GM12878 (cell line): ENCODE results near the gene WSCD2. TPM values are rescaled to one million over a fixed set of nuclear protein-coding genes. Genes with fewer than 3 reads are reported as not detected.

Experiments used
- ATAC-seq: fragments of 200-7000 bp; cut with Tn5 transposase; 3 replicates; pipeline ENCODE4 v1.9.1; 2020; ENCODE audit warnings: mild to moderate bottlenecking, moderate library complexity
- BruUV-seq: library from RNA; stranded (reverse); fragments of 400-500 nt; replicated peaks from 2 replicates; lab custom pipeline; 2021; lab: Mats Ljungman, UMichigan
- CTCF ChIA-PET: fragments of 300-600 bp; sonication (Branson Sonifier 250); formaldehyde crosslinking; extraction: SDS; loops from one replicate; lab custom pipeline; 2021; ENCODE audit warnings: inconsistent platforms; lab: Yijun Ruan, JAX
- POLR2A ChIA-PET: fragments of 350-600 bp; formaldehyde crosslinking; extraction: SDS; loops from one replicate; lab custom pipeline; 2021; ENCODE audit warnings: inconsistent platforms; lab: Charles Lee
- RAD21 ChIA-PET: fragments of 300-600 bp; sonication (Branson Sonifier 250); formaldehyde crosslinking; loops from one replicate; lab custom pipeline; 2023; ENCODE audit warnings: antibody characterized with exemption; ENCODE audit not compliant: unreplicated experiment; lab: Charles Lee
- SMC1A ChIA-PET: fragments of 300-600 bp; sonication (Branson Sonifier 250); formaldehyde crosslinking; loops from one replicate; lab custom pipeline; 2023; ENCODE audit not compliant: unreplicated experiment, uncharacterized antibody; lab: Charles Lee
- DNase-seq: peaks from one replicate; pipeline ENCODE4 v3.0.0-alpha.2; 2011; ENCODE audit warnings: low read depth, low spot score
- FAIRE-seq: peaks from 3 replicates; lab custom pipeline; 2011; peaks lifted over from hg19 to GRCh38; lab: Jason Lieb, UNC
- H2AFZ ChIP-seq: 2 replicates; pipeline ENCODE4 v1.6.0; 2011; ENCODE audit warnings: low read depth, low read length, control low read depth; ENCODE audit not compliant: control insufficient read depth
- H3K27ac ChIP-seq: 2 replicates; pipeline ENCODE4 v1.5.1; 2011; ENCODE audit warnings: control low read depth; ENCODE audit not compliant: control insufficient read depth, insufficient read depth
- H3K27me3 ChIP-seq, 2 experiments: replicated peaks in 1 of 2; 2 replicates each; pipeline versions ENCODE4 v1.6.0 to v1.6.1; 2011; ENCODE audit warnings: low read length in 1 of 2; ENCODE audit not compliant: control insufficient read depth in 2 of 2, insufficient read depth in 2 of 2
- H3K36me3 ChIP-seq, 2 experiments: 2 replicates each; pipeline ENCODE4 v1.5.1; 2011; ENCODE audit warnings: low read length in 1 of 2; ENCODE audit not compliant: control insufficient read depth in 2 of 2, insufficient read depth in 2 of 2
- H3K4me1 ChIP-seq: 2 replicates; pipeline ENCODE4 v1.6.1; 2011; ENCODE audit warnings: mild to moderate bottlenecking, low read length, moderate library complexity, mixed read lengths; ENCODE audit not compliant: control insufficient read depth, insufficient read depth
- H3K4me2 ChIP-seq: 2 replicates; pipeline ENCODE4 v1.6.0; 2011; ENCODE audit warnings: control low read depth; ENCODE audit not compliant: control insufficient read depth, insufficient read depth
- H3K4me3 ChIP-seq: fragments of 200-600 bp; sonication (generic); 2 replicates; pipeline ENCODE4 v1.5.1; 2016
- H3K79me2 ChIP-seq: 2 replicates; pipeline ENCODE4 v1.6.0; 2011; ENCODE audit warnings: low read length; ENCODE audit not compliant: control insufficient read depth, insufficient read depth
- H3K9ac ChIP-seq: 2 replicates; pipeline ENCODE4 v1.8.0; 2011; ENCODE audit warnings: low read length, control low read depth, mixed read lengths; ENCODE audit not compliant: control insufficient read depth, insufficient read depth
- H3K9me3 ChIP-seq: replicated peaks from 3 replicates; pipeline ENCODE4 v1.5.1; 2011; ENCODE audit warnings: mild to moderate bottlenecking, low read length; ENCODE audit not compliant: control insufficient read depth, insufficient read depth
- H4K20me1 ChIP-seq: 2 replicates; pipeline ENCODE4 v1.6.0; 2011; ENCODE audit not compliant: control insufficient read depth, insufficient read depth
- BMI1 ChIP-seq: fragments of 450-650 bp; IDR thresholded peaks from 2 replicates; pipeline ENCODE4 v1.6.1; 2016; ENCODE audit warnings: mild to moderate bottlenecking, moderate library complexity, borderline replicate concordance
- CBX3 ChIP-seq: fragments of 200-600 bp; sonication (generic); IDR thresholded peaks from 2 replicates; pipeline ENCODE4 v1.6.1; 2016; ENCODE audit warnings: low read depth, borderline replicate concordance
- KLF5 ChIP-seq: fragments of 450-650 bp; IDR thresholded peaks from 2 replicates; pipeline ENCODE4 v1.6.1; 2014; ENCODE audit warnings: mild to moderate bottlenecking; ENCODE audit not compliant: partially characterized antibody
- MLLT1 ChIP-seq: fragments of 450-650 bp; IDR thresholded peaks from 2 replicates; pipeline ENCODE4 v1.6.1; 2016; ENCODE audit warnings: mild to moderate bottlenecking
- MXI1 ChIP-seq: fragments of 150-350 bp; IDR thresholded peaks from 2 replicates; pipeline ENCODE4 v1.6.1; 2011; ENCODE audit warnings: low read depth, mild to moderate bottlenecking, inconsistent platforms, low read length, improper control_type of control experiment
- MYB ChIP-seq: fragments of 150-350 bp; IDR thresholded peaks from 2 replicates; pipeline ENCODE4 v1.6.1; 2014; ENCODE audit warnings: mild to moderate bottlenecking, low read depth, low read length, borderline replicate concordance
- NFYA ChIP-seq: IDR thresholded peaks from 2 replicates; pipeline ENCODE4 v1.6.1; 2011; ENCODE audit warnings: low read depth, mild to moderate bottlenecking, low read length, improper control_type of control experiment, borderline replicate concordance
- PBX3 ChIP-seq: IDR thresholded peaks from 2 replicates; pipeline ENCODE4 v1.6.1; 2011; ENCODE audit warnings: mild to moderate bottlenecking, low read depth, low read length, moderate library complexity; ENCODE audit not compliant: insufficient replicate concordance
- PML ChIP-seq: IDR thresholded peaks from 2 replicates; pipeline ENCODE4 v1.6.1; 2012; ENCODE audit warnings: low read length, inconsistent platforms
- POLR2AphosphoS5 ChIP-seq: IDR thresholded peaks from 2 replicates; pipeline ENCODE4 v1.6.1; 2011; ENCODE audit warnings: mild to moderate bottlenecking, low read length, inconsistent platforms
- PRDM15 ChIP-seq: fragments of 450-650 bp; formaldehyde crosslinking; IDR thresholded peaks from 2 replicates; pipeline ENCODE4 v1.4.0; 2020; ENCODE audit warnings: mild to moderate bottlenecking, moderate library complexity
- SMAD5 ChIP-seq: IDR thresholded peaks from 2 replicates; pipeline ENCODE4 v1.6.1; 2016; ENCODE audit warnings: antibody characterized with exemption, low read depth
- TAF1 ChIP-seq: IDR thresholded peaks from 2 replicates; pipeline ENCODE4 v1.6.1; 2011; ENCODE audit warnings: mild to moderate bottlenecking, low read depth, low read length, borderline replicate concordance
- ZBTB4 ChIP-seq: fragments of 450-650 bp; formaldehyde crosslinking; IDR thresholded peaks from 2 replicates; pipeline ENCODE4 v1.4.0; 2022; ENCODE audit warnings: mild to moderate bottlenecking, moderate library complexity
- ZZZ3 ChIP-seq: IDR thresholded peaks from 2 replicates; pipeline ENCODE4 v1.6.1; 2011; ENCODE audit warnings: low read depth; ENCODE audit not compliant: control insufficient read depth, insufficient read length
- WGBS: methylation state at CpG from one replicate; pipeline ENCODE4 v1.1.6; 2016; ENCODE audit warnings: low lambda C conversion rate; ENCODE audit not compliant: insufficient replicate concordance, insufficient coverage; ENCODE audit errors: missing lambda C conversion rate; 5-methylcytosine and 5-hydroxymethylcytosine counted together
- in situ Hi-C: fragments of 300-500 bp; cut with MboI; formaldehyde crosslinking; loops from 9 replicates; pipeline ENCODE4 v1.14.3; 2018; ENCODE audit warnings: mixed read lengths
- intact Hi-C: fragments of 100-400 bp; cut with micrococcal nuclease; formaldehyde crosslinking; loops from one replicate; pipeline ENCODE4 v1.14.2; 2022; ENCODE audit not compliant: unreplicated experiment
- polyA plus RNA-seq, 11 experiments: library from polyadenylated mRNA; depleted of rRNA in 4 of 11; unstranded in 6 of 11; stranded (reverse) in 5 of 11; fragments of >200 nt; fragmentation: Nextera tagmentation in 4 of 11; fragmentation: Illumina TruSeq in 1 of 11; extraction: Ambion mirVana in 4 of 11; extraction: Trizol in 1 of 11; gene quantifications; 1 replicate in 1 of 11; 2 replicates in 10 of 11; pipeline versions ENCODE4 v1.2.1 to v1.2.3, GENCODE V29; 2011 to 2016; ENCODE audit warnings: inconsistent platforms in 2 of 11, missing spikeins in 2 of 11, low read depth in 1 of 11
- total RNA-seq, 4 experiments: library from RNA; depleted of rRNA in 3 of 4; stranded (reverse); fragments of >200 nt in 3 of 4; fragmentation: Illumina TruSeq in 1 of 4; extraction: Trizol in 1 of 4; gene quantifications; 2 replicates each; pipeline versions ENCODE4 v1.2.1 to v1.2.3, GENCODE V29; 2013 to 2021

The WSCD2 gene
- total and polyA plus RNA-seq, 10 of the 15 experiments (the other 5 are each of a cell fraction or from before 2014, with no cell fraction given) = 0.41 TPM; not detected in 9

GRCh38 chr12:108167974-108168373 is 38.9 kb downstream of the WSCD2 start:
- SMC1A ChIA-PET = no interaction called here
- Histone ChIP-seq H3K9me3 (no peaks in the 10 kb centered on the region), H3K36me3 (no peaks in the 10 kb centered on the region), H4K20me1 (no peaks in the 10 kb centered on the region), H3K27ac (no peak overlapping the region), H3K9ac (no peak overlapping the region), H3K4me1 (no peaks in the 10 kb centered on the region), H3K79me2 (no peaks in the 10 kb centered on the region), H3K4me2 (no peak overlapping the region), H2AFZ (no peak overlapping the region), H3K4me3 (no peak overlapping the region), H3K27me3 (peaks cover 0 to 2% of the 10 kb centered on the region in 2 experiments; a peak in 2 of 4 replicates)
- no TSS peak for BruUV-seq
- 0% methylated on average over 3 of the region's 3 CpGs for WGBS
- intact Hi-C loops = no loop called here
- RAD21 ChIA-PET = no interaction called here
- in situ Hi-C loops = no loop called here
- FAIRE-seq (no peak), DNase-seq (no peak), ATAC-seq (no peak)
- POLR2A ChIA-PET = no interaction called here
- CTCF ChIA-PET = no interaction called here
- TF ChIP-seq ZZZ3 (no peak), NFYA (no peak), MXI1 (no peak), KLF5 (no peak), ZBTB4 (no peak), MLLT1 (no peak), PRDM15 (CRISPR knock-in tag) (no peak), PBX3 (no peak), SMAD5 (no peak), PML (no peak), CBX3 (no peak), MYB (no peak), BMI1 (no peak), TAF1 (no peak), POLR2AphosphoS5 (no peak)
- TF ChIP-seq, all 136 proteins: peak for 0
